ENCODE data around the gene LRFN4. TPM values are rescaled to one million over a fixed set of nuclear protein-coding genes. Genes with fewer than 3 reads are reported as not detected.

Gene LRFN4
- total and polyA plus RNA-seq, 2 of the 13 experiments (the other 11 are each of a cell fraction or from before 2014, with no cell fraction given): 1.3 to 6.8 TPM

- no peak for TF ChIP-seq ZBED4 (CRISPR knock-in tag; IDR thresholded peaks at IDR 0.05; ENCODE audit: borderline replicate concordance)
- TF ChIP-seq MYC (CRISPR knock-in tag; IDR thresholded peaks at IDR 0.05; ENCODE audit: borderline replicate concordance): no peak
- TF ChIP-seq ZBTB40 (IDR thresholded peaks at IDR 0.05): no peak
- TF ChIP-seq ZBTB40 (CRISPR knock-in tag; IDR thresholded peaks at IDR 0.05): no peak
- no peak for TF ChIP-seq ZNF281 (CRISPR knock-in tag; IDR thresholded peaks at IDR 0.05; ENCODE audit: borderline replicate concordance)
- no peak for TF ChIP-seq SRF (IDR thresholded peaks at IDR 0.05; ENCODE audit: low read depth, low read length)
- TF ChIP-seq PAXIP1 (CRISPR knock-in tag; conservative IDR thresholded peaks at IDR 0.05): no peak
These were observed 52.3 kb downstream of the LRFN4 start (continued) for GRCh38 chr11:66909181-66909580.
